ENCODE measurements around the gene GRIPAP1. TPM values are rescaled to one million over a fixed set of nuclear protein-coding genes. Genes with fewer than 3 reads are reported as not detected.

GRIPAP1 gene
- polyA plus RNA-seq, 6 donors from 2014 or later, result 9.3 to 26.8 (median 13.6) TPM

GRCh38 chrX:49019599-49020249 is 17.7 kb upstream of the GRIPAP1 start:
- DNase-seq, result no peak
- Mint-ChIP-seq H3K27me3 (no peaks in the 10 kb centered on the region), H3K27ac (peak overlapping the region in 1 of 6 donors; percentile 53), H3K4me1 (no peaks in the 10 kb centered on the region), H3K36me3 (no peaks in the 10 kb centered on the region), H3K4me3 (no peak overlapping the region), H3K9me3 (peaks cover 0 to 1% (median 0%) of the 10 kb centered on the region in 7 donors)
- no peak for ATAC-seq (ENCODE audit: low read depth in 2 of 2)

GRCh38 chrX:49019050-49019449 is 17.0 kb upstream of the GRIPAP1 start:
- no peak overlapping the region for H3K27ac Mint-ChIP-seq
- H3K4me3 Mint-ChIP-seq, result no peak overlapping the region
- no peaks in the 10 kb centered on the region for H3K36me3 Mint-ChIP-seq
- ATAC-seq (ENCODE audit: low read depth in 2 of 2), result no peak
- no peaks in the 10 kb centered on the region for H3K27me3 Mint-ChIP-seq
- H3K9me3 Mint-ChIP-seq, result peaks cover 0 to 1% (median 0%) of the 10 kb centered on the region in 7 donors
- H3K4me1 Mint-ChIP-seq, result no peaks in the 10 kb centered on the region
- no peak for DNase-seq

DNA sequence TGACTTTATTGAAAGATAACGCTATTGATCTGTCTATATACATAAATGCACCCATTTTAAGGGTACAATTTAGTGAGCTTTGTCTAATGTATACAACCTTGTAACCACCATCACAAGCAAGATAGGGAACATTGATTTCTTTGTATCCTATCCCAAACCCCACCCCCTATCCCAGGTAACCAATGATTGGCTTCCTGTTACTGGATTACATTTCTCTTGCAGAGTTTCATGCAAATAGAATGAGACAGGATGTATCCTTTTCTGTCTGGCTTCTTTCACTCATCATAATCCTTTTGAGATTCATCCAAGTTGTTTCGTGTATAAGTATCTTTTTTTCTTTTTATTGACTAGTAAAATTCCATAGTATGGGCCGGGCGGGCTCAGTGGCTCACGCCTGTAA is 1.6 kb upstream of the GRIPAP1 start:
- ATAC-seq (ENCODE audit: low read depth in 2 of 2) (no peak), DNase-seq (no peak)
- H3K4me1 Mint-ChIP-seq, result peaks cover 12 to 20% (median 20%) of the 10 kb centered on the region in 3 donors
- H3K9me3 Mint-ChIP-seq, result peaks cover 0 to 4% (median 0%) of the 10 kb centered on the region in 7 donors
- no peaks in the 10 kb centered on the region for H3K27me3 Mint-ChIP-seq
- peak overlapping the region in 2 of 6 donors; percentile 70 to 78 for H3K27ac Mint-ChIP-seq
- peak overlapping the region in 2 of 8 donors; percentile 56 to 57 for H3K4me3 Mint-ChIP-seq
- peaks cover 0 to 4% of the 10 kb centered on the region in 2 donors for H3K36me3 Mint-ChIP-seq

DNA sequence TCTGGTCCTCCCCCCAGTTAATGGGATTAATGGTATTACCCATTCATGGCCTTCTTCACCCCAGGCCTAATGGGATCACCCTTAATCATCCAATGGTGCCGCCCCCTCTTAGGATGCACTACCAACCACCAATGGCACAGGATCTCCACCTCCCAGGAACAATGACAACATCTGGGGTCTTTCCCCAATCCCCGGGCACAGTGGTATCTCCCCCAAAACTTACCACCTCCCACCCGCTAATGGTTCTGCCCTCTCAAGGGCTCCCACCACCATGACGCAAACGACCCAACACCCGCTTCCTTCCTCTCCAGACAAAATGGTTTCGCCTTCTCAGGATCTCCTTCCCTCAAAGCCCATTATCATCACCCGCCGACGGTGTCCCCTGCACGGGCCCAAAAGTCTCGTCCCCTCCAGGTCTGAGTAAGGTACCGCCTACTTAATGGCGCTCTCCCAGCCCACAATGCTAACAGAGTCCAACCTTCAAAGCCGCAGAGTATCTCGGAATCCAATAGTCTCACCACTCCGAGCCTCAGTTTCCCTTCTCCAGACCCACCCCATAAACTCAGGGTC is 458 bp downstream of the GRIPAP1 start:
- peak; percentile 49 to 58 for ATAC-seq (ENCODE audit: low read depth in 2 of 2)
- peak overlapping the region; percentile 98 to 100 (median 99) for H3K27ac Mint-ChIP-seq
- H3K9me3 Mint-ChIP-seq, result peaks cover 0 to 5% (median 0%) of the 10 kb centered on the region in 7 donors
- H3K4me1 Mint-ChIP-seq, result peaks cover 28 to 36% (median 34%) of the 10 kb centered on the region in 3 donors
- H3K27me3 Mint-ChIP-seq, result peaks cover 0 to 5% (median 0%) of the 10 kb centered on the region in 3 donors
- peak; percentile 55 for DNase-seq
- peak overlapping the region; percentile 97 to 100 (median 98) for H3K4me3 Mint-ChIP-seq
- H3K36me3 Mint-ChIP-seq, result peaks cover 3 to 21% of the 10 kb centered on the region in 2 donors

DNA sequence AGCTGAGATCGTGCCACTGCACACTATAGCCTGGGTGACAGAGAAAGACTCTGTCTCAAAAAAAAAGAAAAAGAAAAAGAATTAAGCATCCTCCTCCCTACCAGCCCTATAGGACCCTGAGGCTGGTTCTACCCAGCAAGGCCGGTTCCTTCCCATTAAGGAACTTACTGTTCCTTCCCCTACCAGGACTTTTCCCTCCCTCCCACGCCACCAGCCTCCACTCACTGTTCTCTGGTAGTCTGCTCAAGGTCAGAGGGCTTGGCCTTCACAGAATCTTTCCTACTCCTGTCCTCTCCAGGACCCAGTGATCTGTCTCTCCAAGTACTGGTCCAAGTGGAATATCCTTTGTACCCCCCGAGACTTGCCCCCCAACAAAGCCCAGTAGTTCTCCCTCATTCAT is 1.4 kb downstream of the GRIPAP1 start:
- peaks cover 28 to 36% (median 34%) of the 10 kb centered on the region in 3 donors for H3K4me1 Mint-ChIP-seq
- no peak for ATAC-seq (ENCODE audit: low read depth in 2 of 2)
- peak overlapping the region in 3 of 6 donors; percentile 10 to 98 (median 65) for H3K27ac Mint-ChIP-seq
- peaks cover 0 to 5% (median 0%) of the 10 kb centered on the region in 3 donors for H3K27me3 Mint-ChIP-seq
- peaks cover 5 to 21% of the 10 kb centered on the region in 2 donors for H3K36me3 Mint-ChIP-seq
- peaks cover 0 to 5% (median 0%) of the 10 kb centered on the region in 7 donors for H3K9me3 Mint-ChIP-seq
- no peak for DNase-seq
- H3K4me3 Mint-ChIP-seq, result peak overlapping the region; percentile 35 to 100 (median 97)

GRCh38 chrX:48999030-48999429 is 3.0 kb downstream of the GRIPAP1 start:
- peaks cover 0 to 5% (median 0%) of the 10 kb centered on the region in 3 donors for H3K27me3 Mint-ChIP-seq
- peaks cover 33 to 36% (median 34%) of the 10 kb centered on the region in 3 donors for H3K4me1 Mint-ChIP-seq
- H3K36me3 Mint-ChIP-seq, result peaks cover 5 to 30% of the 10 kb centered on the region in 2 donors
- H3K4me3 Mint-ChIP-seq, result peak overlapping the region in 1 of 8 donors; percentile 58
- ATAC-seq (ENCODE audit: low read depth in 2 of 2) (no peak), DNase-seq (no peak)
- no peak overlapping the region for H3K27ac Mint-ChIP-seq
- H3K9me3 Mint-ChIP-seq, result peaks cover 0 to 4% (median 0%) of the 10 kb centered on the region in 7 donors

- peaks cover 5 to 30% of the 10 kb centered on the region in 2 donors for H3K36me3 Mint-ChIP-seq
- H3K4me3 Mint-ChIP-seq, result peak overlapping the region in 1 of 8 donors; percentile 58
These were observed 3.7 kb downstream of the GRIPAP1 start for GRCh38 chrX:48998391-48998790.

GRCh38 chrX:48997865-48998264 is 4.2 kb downstream of the GRIPAP1 start:
- Mint-ChIP-seq H3K27ac (peak overlapping the region in 1 of 6 donors; percentile 80), H3K4me3 (no peak overlapping the region), H3K27me3 (peaks cover 0 to 5% (median 0%) of the 10 kb centered on the region in 3 donors), H3K4me1 (peaks cover 33 to 36% (median 34%) of the 10 kb centered on the region in 3 donors), H3K36me3 (peaks cover 5 to 30% of the 10 kb centered on the region in 2 donors), H3K9me3 (peaks cover 0 to 4% (median 0%) of the 10 kb centered on the region in 7 donors)
- ATAC-seq (ENCODE audit: low read depth in 2 of 2) (no peak), DNase-seq (no peak)

More at GRCh38 chrX:48998391-48998790, 3.7 kb downstream of the GRIPAP1 start:
- Mint-ChIP-seq H3K9me3 (peaks cover 0 to 4% (median 0%) of the 10 kb centered on the region in 7 donors), H3K4me1 (peaks cover 33 to 36% (median 34%) of the 10 kb centered on the region in 3 donors), H3K27me3 (peaks cover 0 to 5% (median 0%) of the 10 kb centered on the region in 3 donors), H3K27ac (no peak overlapping the region)
- DNase-seq, result no peak
- no peak for ATAC-seq (ENCODE audit: low read depth in 2 of 2)

GRCh38 chrX:48997455-48997854 is 4.6 kb downstream of the GRIPAP1 start:
- H3K27me3 Mint-ChIP-seq, result peaks cover 0 to 5% (median 0%) of the 10 kb centered on the region in 3 donors
- no peak for ATAC-seq (ENCODE audit: low read depth in 2 of 2)
- H3K27ac Mint-ChIP-seq, result peak overlapping the region in 2 of 6 donors; percentile 21 to 54
- H3K4me1 Mint-ChIP-seq, result peaks cover 32 to 36% (median 33%) of the 10 kb centered on the region in 3 donors
- H3K9me3 Mint-ChIP-seq, result peaks cover 0 to 4% (median 0%) of the 10 kb centered on the region in 7 donors
- no peak for DNase-seq
- H3K4me3 Mint-ChIP-seq, result peak overlapping the region in 1 of 8 donors; percentile 28
- H3K36me3 Mint-ChIP-seq, result peaks cover 7 to 30% of the 10 kb centered on the region in 2 donors

GRCh38 chrX:48996969-48997368 is 5.1 kb downstream of the GRIPAP1 start:
- peak overlapping the region in 1 of 8 donors; percentile 28 for H3K4me3 Mint-ChIP-seq
- peaks cover 9 to 30% of the 10 kb centered on the region in 2 donors for H3K36me3 Mint-ChIP-seq
- peaks cover 0 to 5% (median 0%) of the 10 kb centered on the region in 3 donors for H3K27me3 Mint-ChIP-seq
- peak overlapping the region in 1 of 6 donors; percentile 54 for H3K27ac Mint-ChIP-seq
- ATAC-seq (ENCODE audit: low read depth in 2 of 2) (no peak), DNase-seq (no peak)
- peaks cover 0 to 4% (median 0%) of the 10 kb centered on the region in 7 donors for H3K9me3 Mint-ChIP-seq
- peaks cover 31 to 36% (median 33%) of the 10 kb centered on the region in 3 donors for H3K4me1 Mint-ChIP-seq

GRCh38 chrX:48992341-48992740 is 9.7 kb downstream of the GRIPAP1 start:
- Mint-ChIP-seq H3K27ac (peak overlapping the region in 1 of 6 donors; percentile 78), H3K4me1 (peaks cover 8 to 10% (median 9%) of the 10 kb centered on the region in 3 donors), H3K36me3 (peaks cover 9 to 12% of the 10 kb centered on the region in 2 donors), H3K4me3 (peak overlapping the region in 1 of 8 donors; percentile 39), H3K9me3 (peaks cover 0 to 2% (median 0%) of the 10 kb centered on the region in 7 donors), H3K27me3 (peaks cover 0 to under 1% (median 0%) of the 10 kb centered on the region in 3 donors)
- DNase-seq (no peak), ATAC-seq (ENCODE audit: low read depth in 2 of 2) (no peak)

DNA sequence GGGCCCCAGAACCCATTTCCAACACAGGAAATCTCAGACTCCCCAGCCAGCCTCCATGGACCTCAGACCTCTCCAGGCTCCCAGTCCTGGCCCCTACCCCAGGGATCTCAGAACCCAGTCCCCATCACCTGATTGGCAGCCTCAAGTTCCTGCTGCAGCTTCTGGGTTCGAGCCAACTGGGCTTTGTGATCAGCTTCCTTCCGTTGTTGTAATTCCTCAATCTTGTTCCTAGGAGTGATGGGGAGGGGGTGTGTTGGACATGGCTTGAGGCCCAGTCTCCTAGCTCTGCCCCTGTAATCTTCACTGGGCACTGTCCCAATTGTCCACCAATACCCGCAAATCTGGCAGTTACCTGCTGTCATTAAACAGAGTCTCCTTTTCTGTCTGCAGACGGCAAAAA is 12.6 kb downstream of the GRIPAP1 start:
- ATAC-seq (ENCODE audit: low read depth in 2 of 2), result no peak
- no peaks in the 10 kb centered on the region for H3K9me3 Mint-ChIP-seq
- peaks cover 0 to 5% (median 5%) of the 10 kb centered on the region in 3 donors for H3K4me1 Mint-ChIP-seq
- H3K4me3 Mint-ChIP-seq, result no peak overlapping the region
- peaks cover 0 to 4% of the 10 kb centered on the region in 2 donors for H3K36me3 Mint-ChIP-seq
- DNase-seq, result no peak
- no peaks in the 10 kb centered on the region for H3K27me3 Mint-ChIP-seq
- peak overlapping the region in 1 of 6 donors; percentile 50 for H3K27ac Mint-ChIP-seq

DNA sequence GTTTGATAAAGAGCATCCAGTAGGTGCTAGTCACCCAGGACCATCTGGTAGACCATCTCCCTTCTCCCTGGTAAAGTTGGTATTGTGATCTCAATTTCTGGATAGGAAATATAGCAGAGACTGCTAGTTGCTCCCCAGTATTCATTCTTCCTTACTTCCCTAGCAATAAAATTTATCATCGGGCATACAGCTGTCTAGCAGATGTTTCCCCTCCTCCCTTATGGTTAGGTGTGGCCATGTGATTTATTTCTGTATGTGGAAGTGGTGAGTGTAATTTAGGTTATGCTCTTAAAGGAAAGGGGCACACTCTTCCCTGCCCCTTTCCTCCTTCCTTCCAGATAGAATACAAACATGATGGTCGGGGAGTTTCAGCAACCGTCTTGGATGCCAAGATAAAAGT is 18.2 kb downstream of the GRIPAP1 start:
- DNase-seq (no peak), ATAC-seq (ENCODE audit: low read depth in 2 of 2) (no peak)
- no peaks in the 10 kb centered on the region for H3K9me3 Mint-ChIP-seq
- H3K4me3 Mint-ChIP-seq, result no peak overlapping the region
- H3K4me1 Mint-ChIP-seq, result peaks cover 0 to 1% (median under 1%) of the 10 kb centered on the region in 3 donors
- H3K27ac Mint-ChIP-seq, result no peak overlapping the region
- peaks cover 2 to 28% of the 10 kb centered on the region in 2 donors for H3K36me3 Mint-ChIP-seq
- no peaks in the 10 kb centered on the region for H3K27me3 Mint-ChIP-seq

Measured in naive B cell (primary cell).